HG03565 (cell line): ENCODE measurements around the gene MYL1.

Experiments
- ATAC-seq: cut with Tn5 transposase; IDR thresholded peaks from one replicate; pipeline ENCODE4 v1.9.1; 2021; ENCODE audit warnings: mild to moderate bottlenecking, moderate library complexity; ENCODE audit not compliant: unreplicated experiment

The MYL1 gene

DNA sequence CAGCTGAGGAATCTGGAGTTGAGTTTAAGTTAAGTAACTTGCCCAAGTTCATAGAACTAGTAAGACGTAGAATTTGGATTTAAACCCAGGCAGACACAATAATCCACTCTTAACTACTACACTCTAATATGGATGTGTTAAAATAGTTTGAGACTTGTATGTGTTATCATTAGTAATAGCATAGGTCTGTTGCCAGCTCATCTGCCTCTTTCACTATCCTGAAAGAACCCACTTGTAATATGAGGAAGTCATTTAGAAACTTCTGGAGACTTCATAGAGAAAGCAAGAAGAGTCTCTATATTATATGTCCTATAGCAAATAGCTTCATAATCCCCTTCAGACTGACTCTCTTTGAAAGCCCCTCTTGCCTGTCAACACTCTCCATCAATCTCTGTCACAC, 46.7 kb downstream of the MYL1 start:
- ATAC-seq = no peak

DNA sequence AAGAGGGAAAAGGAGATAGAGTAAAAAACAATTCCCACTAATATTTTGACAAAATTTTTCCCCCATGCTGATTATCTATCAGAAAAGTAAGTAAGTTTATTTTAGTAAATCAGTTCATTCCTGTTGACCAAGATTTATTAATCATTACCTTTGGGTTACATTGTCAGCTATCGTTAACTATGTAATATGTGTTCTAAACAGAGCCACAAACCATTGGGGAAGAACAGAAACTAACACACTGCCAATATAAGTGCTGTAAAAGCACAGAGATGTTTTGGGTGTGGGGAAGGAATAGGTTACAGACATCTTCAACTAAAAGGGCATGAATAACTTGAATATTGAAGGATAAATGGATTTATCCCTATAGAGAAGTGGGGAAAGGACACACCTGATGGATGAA, 47.3 kb downstream of the MYL1 start:
- no peak for ATAC-seq

DNA sequence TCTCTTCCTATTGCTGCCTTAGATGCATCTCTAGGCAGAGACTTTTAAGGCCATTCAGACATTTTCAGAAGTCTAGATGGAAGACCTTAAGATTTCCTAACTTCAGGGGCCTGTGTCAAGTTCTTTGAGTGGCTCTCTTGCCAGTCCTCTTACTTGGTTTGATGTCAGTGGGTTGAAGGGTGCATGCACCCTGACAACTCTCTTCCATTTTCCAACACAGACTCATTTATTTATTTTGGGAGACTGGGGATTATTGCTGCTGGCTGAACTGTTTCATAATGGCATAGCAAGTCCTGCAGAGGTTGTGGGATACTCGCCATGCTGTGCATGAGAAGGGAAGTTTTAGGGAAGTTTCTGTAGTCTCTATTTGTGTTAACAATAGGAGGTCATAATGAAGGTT, 50.7 kb downstream of the MYL1 start:
- ATAC-seq = no peak

DNA sequence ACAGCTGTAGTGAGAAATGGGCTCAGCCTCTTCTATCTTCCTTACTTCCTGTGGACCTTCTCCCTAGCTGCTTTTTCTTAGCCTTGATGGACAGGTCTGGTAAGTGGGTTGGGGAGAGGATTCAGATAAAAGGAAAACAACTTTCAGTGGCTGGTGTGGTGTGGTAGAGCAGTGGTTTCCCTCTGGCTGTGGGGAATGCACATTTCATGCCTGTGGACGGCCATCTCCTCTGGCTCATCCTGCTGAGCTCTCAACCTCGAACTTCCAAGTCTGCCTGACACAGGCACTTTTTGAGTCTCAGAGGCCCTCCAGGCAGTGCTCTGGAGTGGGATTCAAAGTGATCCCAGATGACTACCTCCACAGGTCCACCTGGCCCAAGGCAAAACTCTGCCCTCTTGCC, 51.1 kb downstream of the MYL1 start:
- ATAC-seq = no peak

DNA sequence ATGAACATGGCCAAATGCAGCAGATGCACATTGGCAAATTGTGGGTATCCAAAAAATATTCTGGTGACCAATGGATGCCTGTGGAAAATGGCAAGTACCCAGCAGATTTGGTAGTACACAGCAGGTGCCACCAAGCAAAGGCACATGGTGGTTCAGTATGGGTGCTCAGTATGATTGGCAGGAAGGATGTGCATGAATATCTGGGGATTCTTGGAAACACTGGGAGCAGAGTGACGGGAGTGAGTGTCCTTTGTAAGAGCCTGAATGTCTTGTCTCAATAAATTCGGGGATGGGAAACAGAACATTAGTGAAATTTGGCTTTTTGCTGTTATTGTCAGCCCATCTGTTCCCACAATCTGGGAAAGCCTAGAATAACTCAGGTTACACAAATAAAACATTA, 52.9 kb downstream of the MYL1 start:
- ATAC-seq = no peak

DNA sequence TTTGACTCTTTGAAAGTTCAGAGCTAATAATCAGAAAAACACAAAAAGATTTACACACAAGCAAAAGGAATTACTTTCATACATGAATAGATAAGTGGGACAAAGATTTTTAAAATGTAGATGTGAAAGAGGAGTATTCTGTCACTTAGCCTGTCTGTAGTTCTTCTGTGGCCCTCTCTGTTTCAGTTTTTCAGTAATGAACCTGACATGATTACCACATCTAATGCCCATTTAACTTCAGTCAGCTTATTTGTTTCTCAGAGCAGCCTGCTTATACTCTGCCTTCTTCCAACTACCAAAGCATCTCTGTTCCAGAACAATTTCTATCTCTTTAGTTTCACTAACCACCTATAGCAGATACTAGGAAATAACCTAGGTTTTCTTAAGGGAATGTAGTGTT, 55.3 kb downstream of the MYL1 start:
- ATAC-seq = no peak

DNA sequence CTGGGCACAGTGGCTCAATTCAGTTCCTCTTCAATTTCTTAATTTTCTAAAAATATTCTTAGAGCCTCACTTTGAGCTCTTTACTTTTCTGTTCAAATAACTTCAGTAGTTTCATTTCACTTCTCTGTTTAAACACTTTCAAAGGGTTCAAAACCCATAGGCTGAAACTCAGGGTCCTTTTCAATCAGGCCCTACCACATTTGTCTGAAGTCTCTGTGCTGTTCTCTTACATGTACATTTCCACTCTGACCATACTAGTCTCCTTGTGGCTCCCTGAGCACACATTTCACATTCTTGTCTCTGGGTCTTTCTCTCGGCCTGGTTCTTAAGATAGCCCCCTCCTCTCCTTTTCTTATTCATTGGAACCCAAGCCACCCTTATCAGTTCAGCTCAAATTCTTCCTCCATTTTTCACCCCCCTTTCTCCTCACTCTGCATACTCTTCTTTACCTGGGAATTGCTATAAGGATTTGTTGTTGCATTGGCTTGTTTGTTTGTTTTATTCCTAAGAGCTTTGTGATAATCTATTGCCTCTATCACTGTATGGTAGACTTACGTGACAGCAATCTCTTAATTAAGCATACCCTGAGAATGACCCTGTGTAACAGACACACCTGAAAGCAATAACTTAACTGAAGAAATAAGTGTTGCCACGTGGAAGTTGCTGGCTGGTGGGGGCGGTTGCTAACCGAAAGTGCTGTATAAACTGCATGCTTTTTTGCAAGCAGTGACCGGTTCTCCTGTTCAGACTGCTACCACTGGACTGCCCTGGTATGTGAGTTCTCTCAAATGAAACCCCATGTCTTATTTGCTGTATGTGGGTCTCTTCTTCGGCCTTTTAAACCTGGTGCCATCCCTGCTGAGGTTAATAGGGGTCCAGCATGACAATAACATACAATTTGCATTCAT, 62.0 kb downstream of the MYL1 start:
- ATAC-seq = no peak

DNA sequence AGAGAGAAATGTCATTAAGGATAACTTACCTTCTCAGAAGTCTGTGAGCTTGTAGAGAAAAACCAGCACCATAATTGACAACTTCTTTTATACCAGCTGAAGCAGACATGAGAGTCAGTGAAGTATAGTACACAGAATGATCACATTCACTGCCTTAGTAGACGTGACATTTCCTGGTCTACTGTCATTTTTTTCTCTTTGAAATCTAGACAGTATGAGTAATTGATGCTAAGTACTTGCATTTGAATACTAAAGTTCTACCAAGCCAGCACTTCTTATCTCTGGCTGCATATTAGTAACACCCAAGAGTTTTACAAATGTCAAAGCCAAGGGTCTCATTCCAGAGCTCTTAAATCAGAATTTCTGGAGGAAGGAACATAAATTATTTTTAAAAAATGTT, 64.4 kb downstream of the MYL1 start:
- no peak for ATAC-seq
